NCI-H128 (cell line): ENCODE data around the gene DLEC1.
"Not testable (repeated sequence)": the region's sequence is repeated elsewhere in the genome, so short reads cannot be mapped to it uniquely, and the experiment has no call there.

Experiments
- DNase-seq: peaks from one replicate; lab custom pipeline; 2025; ENCODE audit not compliant: unreplicated experiment; lab: John Stamatoyannopoulos, UW

Gene DLEC1

GRCh38 chr3:38018296-38019266 is 20.4 kb upstream of the DLEC1 start:
- no peak for DNase-seq

- DNase-seq: no peak
Observed at GRCh38 chr3:38019658-38020341, 19.2 kb upstream of the DLEC1 start.

GRCh38 chr3:38020342-38020726 is 18.7 kb upstream of the DLEC1 start:
- no peak for DNase-seq

GRCh38 chr3:38021196-38021595 is 17.8 kb upstream of the DLEC1 start:
- DNase-seq: no peak

GRCh38 chr3:38022301-38022700 is 16.7 kb upstream of the DLEC1 start:
- no peak for DNase-seq

- no peak for DNase-seq
Observed at GRCh38 chr3:38022896-38023709, 15.9 kb upstream of the DLEC1 start.

- no peak for DNase-seq
Observed at GRCh38 chr3:38026856-38027255, 12.2 kb upstream of the DLEC1 start.

- no peak for DNase-seq
Observed at GRCh38 chr3:38027466-38028465, 11.2 kb upstream of the DLEC1 start.

GRCh38 chr3:38028621-38029361 is 10.2 kb upstream of the DLEC1 start:
- no peak for DNase-seq

- no peak for DNase-seq
Observed at GRCh38 chr3:38029400-38030125, 9.4 kb upstream of the DLEC1 start, which contains the start of gene PLCD1. TSS of gene PLCD1 (minus strand) at chr3:38029642. CDS start at chr3:38029539, 103 bp downstream.

GRCh38 chr3:38030126-38031021 is 8.6 kb upstream of the DLEC1 start:
- no peak for DNase-seq

- no peak for DNase-seq
Observed at GRCh38 chr3:38031022-38031994, 7.7 kb upstream of the DLEC1 start.

GRCh38 chr3:38032328-38032865 is 6.6 kb upstream of the DLEC1 start:
- DNase-seq: no peak

- not testable (repeated sequence) for DNase-seq
Observed at GRCh38 chr3:38033586-38033985, 5.4 kb upstream of the DLEC1 start.

GRCh38 chr3:38034335-38034734 is 4.7 kb upstream of the DLEC1 start:
- DNase-seq: not testable (repeated sequence)

- DNase-seq: no peak
Observed at GRCh38 chr3:38036286-38036685, 2.7 kb upstream of the DLEC1 start.
